ENCODE results near the gene GPX6.
"Not testable (repeated sequence)": the region's sequence is repeated elsewhere in the genome, so short reads cannot be mapped to it uniquely, and the experiment has no call there.

The GPX6 gene

GRCh38 chr6:28485482-28485881 lies 30.1 kb downstream of the GPX6 start:
- no peak for DNase-seq (ENCODE audit: low read depth in 2 of 2)

- no peak for DNase-seq (ENCODE audit: low read depth in 2 of 2)
Observed at GRCh38 chr6:28480253-28480932, 35.2 kb downstream of the GPX6 start.

GRCh38 chr6:28478518-28478917 lies 37.1 kb downstream of the GPX6 start:
- no peak for DNase-seq (ENCODE audit: low read depth in 2 of 2)

GRCh38 chr6:28474441-28475219 lies 41.0 kb downstream of the GPX6 start:
- DNase-seq (ENCODE audit: low read depth in 2 of 2): no peak

GRCh38 chr6:28469153-28469745 lies 46.3 kb downstream of the GPX6 start:
- not testable (repeated sequence) for DNase-seq (ENCODE audit: low read depth in 2 of 2)

- no peak for DNase-seq (ENCODE audit: low read depth in 2 of 2)
Observed at GRCh38 chr6:28468056-28468455, 47.5 kb downstream of the GPX6 start.

- no peak for DNase-seq (ENCODE audit: low read depth in 2 of 2)
Observed at GRCh38 chr6:28462401-28462800, 53.2 kb downstream of the GPX6 start.

GRCh38 chr6:28458568-28458967 lies 57.0 kb downstream of the GPX6 start:
- DNase-seq (ENCODE audit: low read depth in 2 of 2): no peak

Measured in stimulated activated CD8-positive, alpha-beta memory T cell treated with anti-CD3 and anti-CD28 coated beads, Interleukin-15, amount 100 ng/mL, for 48 hours (primary cell).